ENCODE results near the gene KCNMB2.

DNA sequence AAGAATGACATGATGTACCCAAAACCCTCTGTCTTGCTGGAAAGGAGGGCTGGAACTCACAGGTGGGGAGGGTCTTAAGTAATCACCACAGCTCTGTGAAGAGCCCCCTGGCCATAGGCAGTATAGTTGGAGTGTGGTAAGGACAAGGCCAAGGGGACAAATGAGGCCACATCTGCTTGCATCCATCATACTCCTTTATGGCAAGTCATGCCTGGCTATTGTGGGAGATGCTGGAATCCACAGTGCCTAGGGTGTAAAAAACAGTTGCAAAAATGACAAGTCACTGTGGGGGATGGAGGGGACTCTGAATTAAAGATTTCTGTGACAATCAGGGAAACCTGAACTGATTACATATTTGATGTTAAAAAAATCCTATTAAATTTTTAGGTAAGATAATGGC is 258.5 kb downstream of the KCNMB2 start:
- no peak for TF ChIP-seq CTCF (IDR thresholded peaks at IDR 0.05)
- TF ChIP-seq POLR2A (IDR thresholded peaks at IDR 0.05), result no peak
